ENCODE results near the gene KRABD2.
A peak's percentile ranks its signal among the peaks of the same experiment; 100 is the strongest.
"Not testable (repeated sequence)": the region's sequence is repeated elsewhere in the genome, so short reads cannot be mapped to it uniquely, and the experiment has no call there.

The KRABD2 gene

DNA sequence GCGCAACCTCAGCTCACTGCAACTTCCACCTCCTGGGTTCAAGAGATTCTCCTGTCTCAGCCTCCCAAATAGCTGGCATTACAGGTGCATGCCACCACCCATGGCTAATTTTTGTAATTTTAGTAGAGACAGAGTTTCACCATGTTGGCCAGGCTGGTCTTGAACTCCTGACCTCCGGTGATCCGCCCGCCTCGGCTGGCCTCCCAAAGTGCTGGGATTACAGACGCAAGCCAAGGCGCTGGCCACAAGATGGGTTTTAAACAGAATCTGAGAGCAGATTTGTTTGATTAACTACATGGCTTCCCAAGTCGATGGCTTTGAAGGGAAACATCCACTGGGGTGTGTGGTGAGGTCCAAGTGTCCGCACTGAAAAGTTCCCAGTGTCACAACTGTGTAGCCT, 18.0 kb upstream of the KRABD2 start:
- Histone ChIP-seq H3K4me1 (ENCODE audit: control insufficient read depth in 1 of 2, extremely low read depth in 1 of 2, insufficient read depth in 2 of 2, low read length in 2 of 2) (peaks cover 6 to 27% of the 10 kb centered on the region in 2 experiments), H3K27me3 (replicated peaks in 1 of 2; ENCODE audit: control insufficient read depth in 2 of 2, extremely low read depth in 1 of 2, insufficient read depth in 2 of 2, low read length in 1 of 2) (peaks cover 0 to 29% of the 10 kb centered on the region in 2 experiments)
- H3K36me3 Mint-ChIP-seq; DNase-seq; H3K4me3 ChIP-seq (ENCODE audit: control insufficient read depth in 1 of 2, extremely low read depth in 1 of 2, low read length in 1 of 2); H3K9me3 ChIP-seq; ATAC-seq (replicated peaks in 1 of 4); H3K27ac ChIP-seq (ENCODE audit: low read length); H3K36me3 ChIP-seq (ENCODE audit: control insufficient read depth in 2 of 2, extremely low read depth in 1 of 2, insufficient read depth in 1 of 2, low read length in 1 of 2); H3K4me3 Mint-ChIP-seq; H3K9me3 Mint-ChIP-seq; H3K27ac Mint-ChIP-seq: not testable (repeated sequence)
- CTCF ChIA-PET, result interaction anchor here in 1 of 2 donors (0.6 to 1.8 kb wide), 5 partner anchors 11 to 351 kb away, joined by 3 to 10 read pairs (median 3); partner anchors contain the start of gene KRABD2
- WGBS (ENCODE audit: insufficient coverage), result 94% methylated on average over 6 of the region's 9 CpGs
- Mint-ChIP-seq H3K27me3 (peaks cover 0 to 17% of the 10 kb centered on the region in 2 donors), H3K4me1 (peaks cover 12 to 15% (median 15%) of the 10 kb centered on the region in 3 donors)
- POLR2A ChIA-PET, result interaction anchor here in 1 of 2 donors (1.0 to 1.3 kb wide), 2 partner anchors 12 to 18 kb away, joined by 4 to 5 read pairs; partner anchors contain the start of gene KRABD2

DNA sequence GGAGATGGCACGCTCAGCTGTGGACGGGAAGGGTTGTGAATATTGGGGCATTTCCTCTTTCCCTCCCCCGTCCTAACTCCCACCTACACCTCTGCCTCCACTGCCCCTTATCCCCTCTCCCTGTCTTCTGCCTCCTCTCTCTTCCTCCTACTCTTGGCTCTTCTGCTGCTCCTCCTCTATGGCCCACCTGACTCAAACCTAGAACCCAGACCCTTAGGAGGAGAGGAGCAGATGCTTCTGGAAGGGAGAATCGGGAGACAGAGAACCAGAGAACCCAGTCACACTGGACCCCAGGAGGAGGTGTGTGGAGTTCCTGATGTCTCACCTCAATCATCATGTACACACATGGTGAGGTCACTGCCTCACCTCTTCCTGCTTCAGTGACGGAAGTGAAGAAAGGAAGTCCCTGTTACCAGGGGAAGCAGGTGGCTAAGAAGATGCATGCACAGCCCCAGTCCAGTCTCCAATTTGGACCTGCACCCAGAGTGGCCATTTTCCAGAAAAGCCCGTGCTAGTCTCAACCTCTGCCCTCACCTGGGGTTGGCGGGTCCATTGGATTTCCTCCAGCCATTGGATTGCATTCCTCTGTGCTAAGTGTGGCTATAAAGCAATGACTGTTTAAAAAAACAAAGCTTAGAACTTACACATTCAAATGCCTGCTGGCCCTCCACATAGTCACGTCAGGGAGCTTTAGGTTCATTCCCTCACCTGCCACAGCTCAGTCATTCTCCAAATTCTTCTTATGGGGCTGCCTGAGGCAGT, 17.1 kb upstream of the KRABD2 start:
- Mint-ChIP-seq H3K27me3 (peaks cover 0 to 17% of the 10 kb centered on the region in 2 donors), H3K36me3 (no peaks in the 10 kb centered on the region), H3K4me3 (peak overlapping the region in 1 of 3 donors; percentile 56), H3K9me3 (no peaks in the 10 kb centered on the region), H3K27ac (peak overlapping the region; percentile 80 to 83), H3K4me1 (peaks cover 12 to 18% (median 15%) of the 10 kb centered on the region in 3 donors)
- Histone ChIP-seq H3K27me3 (replicated peaks in 1 of 2; ENCODE audit: control insufficient read depth in 2 of 2, extremely low read depth in 1 of 2, insufficient read depth in 2 of 2, low read length in 1 of 2) (peaks cover 0 to 20% of the 10 kb centered on the region in 2 experiments), H3K4me3 (ENCODE audit: control insufficient read depth in 1 of 2, extremely low read depth in 1 of 2, low read length in 1 of 2) (no peak overlapping the region), H3K27ac (ENCODE audit: low read length) (peak overlapping the region; percentile 69), H3K4me1 (ENCODE audit: control insufficient read depth in 1 of 2, extremely low read depth in 1 of 2, insufficient read depth in 2 of 2, low read length in 2 of 2) (peaks cover 6 to 33% of the 10 kb centered on the region in 2 experiments), H3K9me3 (no peaks in the 10 kb centered on the region), H3K36me3 (ENCODE audit: control insufficient read depth in 2 of 2, extremely low read depth in 1 of 2, insufficient read depth in 1 of 2, low read length in 1 of 2) (no peaks in the 10 kb centered on the region)
- peak; percentile 88 to 100 (median 96) for ATAC-seq (replicated peaks in 1 of 4)
- no CpG with 5 or more reads among the region's 8 CpGs for WGBS (ENCODE audit: insufficient coverage)
- DNase-seq, result peak in 34 of 35 experiments; percentile 22 to 79 (median 48)
- CTCF ChIA-PET, result interaction anchor here in 1 of 2 donors (0.6 to 1.8 kb wide), 4 partner anchors 10 to 352 kb away, joined by 3 to 10 read pairs (median 4); partner anchors contain the start of gene KRABD2
- POLR2A ChIA-PET, result interaction anchor here in 1 of 2 donors (1.0 to 1.3 kb wide), 2 partner anchors 12 to 17 kb away, joined by 4 to 5 read pairs; partner anchors contain the start of gene KRABD2

DNA sequence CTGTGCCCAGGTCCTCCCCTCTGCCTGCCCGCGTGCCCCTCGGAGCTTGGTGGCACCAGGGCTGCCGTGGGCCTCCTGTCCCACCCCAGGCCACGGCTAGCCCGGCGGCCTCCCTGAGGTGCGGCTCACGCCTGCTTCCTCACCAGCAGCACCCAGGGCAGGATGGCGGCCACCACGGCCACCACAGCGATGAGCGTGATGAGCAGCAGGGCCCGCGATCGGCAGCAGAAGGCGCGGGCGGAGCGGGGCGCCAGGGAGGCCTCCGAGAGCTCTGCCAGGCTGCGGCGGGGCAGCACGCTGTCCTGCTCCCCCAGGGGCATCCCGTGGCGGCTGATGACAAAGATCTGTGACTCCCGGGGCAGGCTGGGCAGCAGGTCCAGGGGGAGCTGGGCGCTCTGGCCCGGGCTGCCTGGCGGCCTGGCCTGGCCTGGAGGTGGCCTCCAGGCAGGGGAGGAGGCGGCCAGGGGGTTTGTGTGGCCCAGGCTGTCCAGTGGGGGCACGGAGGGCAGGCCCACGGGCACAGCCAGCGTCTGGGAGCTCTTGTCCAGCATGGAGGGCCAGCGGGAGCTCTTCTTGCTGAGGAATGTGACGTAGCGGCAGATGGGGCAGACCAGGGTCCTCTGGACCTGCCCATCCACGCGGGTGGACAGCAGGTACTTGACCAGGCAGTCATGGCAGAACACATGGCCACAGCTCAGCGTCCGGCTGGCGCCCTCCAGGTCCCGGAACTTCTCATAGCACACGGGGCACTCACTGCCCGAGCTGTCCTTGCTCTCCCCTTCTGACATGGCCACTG, 16.4 kb upstream of the KRABD2 start:
- H3K9me3 ChIP-seq, result no peaks in the 10 kb centered on the region
- H3K27me3 ChIP-seq (replicated peaks in 1 of 2; ENCODE audit: control insufficient read depth in 2 of 2, extremely low read depth in 1 of 2, insufficient read depth in 2 of 2, low read length in 1 of 2), result peaks cover 0 to 13% of the 10 kb centered on the region in 2 experiments
- H3K27me3 Mint-ChIP-seq, result peaks cover 0 to 9% of the 10 kb centered on the region in 2 donors
- ATAC-seq (replicated peaks in 1 of 4) (no peak), DNase-seq (no peak)
- CTCF ChIA-PET, result interaction anchor here in 1 of 2 donors (1.8 kb wide), 1 partner anchor 9 kb away, joined by 10 read pairs; no protein-coding TSS in a partner anchor
- 91% methylated on average over 44 of the region's 46 CpGs for WGBS (ENCODE audit: insufficient coverage)
- H3K27ac Mint-ChIP-seq, result no peak overlapping the region
- peak overlapping the region in 1 of 3 donors; percentile 56 for H3K4me3 Mint-ChIP-seq
- peak overlapping the region; percentile 69 for H3K27ac ChIP-seq (ENCODE audit: low read length)
- H3K36me3 Mint-ChIP-seq, result no peaks in the 10 kb centered on the region
- H3K4me3 ChIP-seq (ENCODE audit: control insufficient read depth in 1 of 2, extremely low read depth in 1 of 2, low read length in 1 of 2), result no peak overlapping the region
- no peaks in the 10 kb centered on the region for H3K9me3 Mint-ChIP-seq
- H3K36me3 ChIP-seq (ENCODE audit: control insufficient read depth in 2 of 2, extremely low read depth in 1 of 2, insufficient read depth in 1 of 2, low read length in 1 of 2), result no peaks in the 10 kb centered on the region
- peaks cover 6 to 38% of the 10 kb centered on the region in 2 experiments for H3K4me1 ChIP-seq (ENCODE audit: control insufficient read depth in 1 of 2, extremely low read depth in 1 of 2, insufficient read depth in 2 of 2, low read length in 2 of 2)
- peaks cover 17 to 22% (median 22%) of the 10 kb centered on the region in 3 donors for H3K4me1 Mint-ChIP-seq
- POLR2A ChIA-PET, result no interaction called here

DNA sequence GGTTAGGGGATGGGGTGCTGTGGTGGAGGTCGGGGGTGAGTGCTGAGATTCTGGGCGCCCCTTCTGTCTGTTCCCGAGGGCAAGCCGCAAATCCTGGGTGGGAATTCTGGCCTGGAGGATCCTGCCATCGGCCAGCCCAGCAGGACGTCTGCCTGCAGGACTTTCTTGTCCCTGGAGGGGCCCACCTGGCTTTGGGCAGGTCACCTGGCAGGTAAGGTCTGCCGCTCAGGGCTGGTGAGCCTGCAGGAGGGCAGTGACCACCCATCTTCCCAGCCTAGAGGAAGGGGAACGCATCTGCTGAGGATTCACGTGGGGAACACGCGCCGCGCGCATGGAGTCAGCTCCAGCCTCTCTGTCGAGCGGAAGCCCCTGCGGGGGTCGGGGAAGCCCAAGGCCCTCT, 15.8 kb upstream of the KRABD2 start:
- no peak overlapping the region for H3K4me3 ChIP-seq (ENCODE audit: control insufficient read depth in 1 of 2, extremely low read depth in 1 of 2, low read length in 1 of 2)
- 97% methylated on average over 12 of the region's 18 CpGs for WGBS (ENCODE audit: insufficient coverage)
- ATAC-seq (replicated peaks in 1 of 4), result no peak
- peaks cover 0 to 4% of the 10 kb centered on the region in 2 donors for H3K27me3 Mint-ChIP-seq
- H3K27me3 ChIP-seq (replicated peaks in 1 of 2; ENCODE audit: control insufficient read depth in 2 of 2, extremely low read depth in 1 of 2, insufficient read depth in 2 of 2, low read length in 1 of 2), result peaks cover 0 to 7% of the 10 kb centered on the region in 2 experiments
- no peak for DNase-seq
- H3K27ac Mint-ChIP-seq, result no peak overlapping the region
- H3K4me1 ChIP-seq (ENCODE audit: control insufficient read depth in 1 of 2, extremely low read depth in 1 of 2, insufficient read depth in 2 of 2, low read length in 2 of 2), result peaks cover 6 to 44% of the 10 kb centered on the region in 2 experiments
- H3K9me3 ChIP-seq, result no peaks in the 10 kb centered on the region
- ChIA-PET CTCF (interaction anchor here in 1 of 2 donors (1.0 kb wide), 1 partner anchor 47 kb away, joined by 4 read pairs; no protein-coding TSS in a partner anchor), POLR2A (no interaction called here)
- H3K4me3 Mint-ChIP-seq, result no peak overlapping the region
- H3K4me1 Mint-ChIP-seq, result peaks cover 20 to 26% (median 23%) of the 10 kb centered on the region in 3 donors
- H3K27ac ChIP-seq (ENCODE audit: low read length), result no peak overlapping the region
- H3K36me3 Mint-ChIP-seq, result no peaks in the 10 kb centered on the region
- H3K36me3 ChIP-seq (ENCODE audit: control insufficient read depth in 2 of 2, extremely low read depth in 1 of 2, insufficient read depth in 1 of 2, low read length in 1 of 2), result no peaks in the 10 kb centered on the region
- no peaks in the 10 kb centered on the region for H3K9me3 Mint-ChIP-seq

DNA sequence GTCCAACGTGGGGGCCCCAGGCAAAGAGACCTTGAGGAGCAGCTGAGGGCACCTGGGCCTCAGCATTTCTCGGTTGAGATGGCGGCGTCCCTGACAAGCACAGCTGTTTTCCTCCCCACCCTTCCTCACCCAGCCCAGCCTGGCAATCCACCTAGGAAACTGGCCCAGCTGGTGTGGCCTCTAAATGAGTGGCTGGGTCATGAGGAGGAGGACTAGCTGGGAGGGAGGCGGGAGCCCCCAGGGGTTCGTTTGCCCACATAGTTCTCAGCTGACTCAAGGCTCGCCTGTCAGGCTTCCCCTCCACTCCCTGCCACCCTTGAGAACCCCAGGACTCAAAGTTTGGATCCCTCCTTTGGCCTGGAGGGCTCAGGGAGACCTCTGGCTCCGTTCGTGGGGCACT, 15.2 kb upstream of the KRABD2 start:
- Mint-ChIP-seq H3K9me3 (no peaks in the 10 kb centered on the region), H3K4me3 (no peak overlapping the region), H3K36me3 (no peaks in the 10 kb centered on the region), H3K27ac (no peak overlapping the region), H3K27me3 (peaks cover 0 to 4% of the 10 kb centered on the region in 2 donors), H3K4me1 (peaks cover 21 to 28% (median 23%) of the 10 kb centered on the region in 3 donors)
- Histone ChIP-seq H3K27ac (ENCODE audit: low read length) (no peak overlapping the region), H3K36me3 (ENCODE audit: control insufficient read depth in 2 of 2, extremely low read depth in 1 of 2, insufficient read depth in 1 of 2, low read length in 1 of 2) (no peaks in the 10 kb centered on the region), H3K27me3 (replicated peaks in 1 of 2; ENCODE audit: control insufficient read depth in 2 of 2, extremely low read depth in 1 of 2, insufficient read depth in 2 of 2, low read length in 1 of 2) (peaks cover 0 to 4% of the 10 kb centered on the region in 2 experiments), H3K9me3 (no peaks in the 10 kb centered on the region), H3K4me1 (ENCODE audit: control insufficient read depth in 1 of 2, extremely low read depth in 1 of 2, insufficient read depth in 2 of 2, low read length in 2 of 2) (peaks cover 6 to 49% of the 10 kb centered on the region in 2 experiments), H3K4me3 (ENCODE audit: control insufficient read depth in 1 of 2, extremely low read depth in 1 of 2, low read length in 1 of 2) (no peak overlapping the region)
- no peak for ATAC-seq (replicated peaks in 1 of 4)
- ChIA-PET POLR2A (interaction anchor here in 1 of 2 donors (0.5 kb wide), 1 partner anchor 1173 kb away, joined by 10 read pairs; no protein-coding TSS in a partner anchor), CTCF (interaction anchor here in 1 of 2 donors (1.0 kb wide), 1 partner anchor 47 kb away, joined by 4 read pairs; no protein-coding TSS in a partner anchor)
- WGBS (ENCODE audit: insufficient coverage), result 30% methylated on average over 2 of the region's 9 CpGs
- no peak for DNase-seq

Data from T-cell (primary cell).